Naive thymus-derived CD4-positive, alpha-beta T cell (primary cell): ENCODE results near the gene CRYBA2. TPM values are rescaled to one million over a fixed set of nuclear protein-coding genes. Genes with fewer than 3 reads are reported as not detected.

Experiments used
- ATAC-seq: fragments of 150-1000 bp; cut with Tn5 transposase; 2 replicates; pipeline ENCODE4 v1.10.0; 2021; ENCODE audit warnings: mild to moderate bottlenecking, moderate library complexity
- CTCF ChIA-PET: fragments of 350-600 bp; sonication (Branson Sonifier 250); formaldehyde crosslinking; loops from one replicate; lab custom pipeline; 2021; ENCODE audit warnings: antibody characterized with exemption; lab: Charles Lee
- POLR2A ChIA-PET: fragments of 350-600 bp; sonication (Branson Sonifier 250); formaldehyde crosslinking; loops from one replicate; lab custom pipeline; 2021; ENCODE audit warnings: antibody characterized with exemption, inconsistent platforms; lab: Charles Lee
- DNase-seq, 9 donors: peaks; one replicate each; pipeline versions ENCODE4 v3.0.0 to v3.0.0-alpha.2; 2020 to 2022; ENCODE audit warnings: mixed read lengths in 1 of 9
- H3K27ac ChIP-seq: one replicate; pipeline ENCODE4 v1.7.0; 2013; ENCODE audit warnings: mild to moderate bottlenecking, low read depth, low read length, moderate library complexity
- H3K27me3 ChIP-seq, 2 donors: one replicate each; pipeline ENCODE4 v1.7.0; 2013; ENCODE audit warnings: low read length in 2 of 2, mild to moderate bottlenecking in 2 of 2, moderate library complexity in 2 of 2; ENCODE audit not compliant: control insufficient read depth in 2 of 2, insufficient read depth in 2 of 2
- H3K36me3 ChIP-seq, 3 experiments: 1 replicate in 2 of 3; 2 replicates in 1 of 3; pipeline ENCODE4 v1.7.0; 2013; ENCODE audit warnings: low read length in 3 of 3, mild to moderate bottlenecking in 3 of 3, moderate library complexity in 1 of 3; ENCODE audit not compliant: insufficient read depth in 3 of 3, control insufficient read depth in 2 of 3
- H3K4me1 ChIP-seq, 2 donors: one replicate each; pipeline ENCODE4 v1.7.0; 2013; ENCODE audit warnings: low read length in 2 of 2, mild to moderate bottlenecking in 2 of 2, moderate library complexity in 1 of 2; ENCODE audit not compliant: control insufficient read depth in 2 of 2, insufficient read depth in 2 of 2
- H3K4me3 ChIP-seq: 2 replicates; pipeline ENCODE4 v1.7.0; 2013; ENCODE audit warnings: mild to moderate bottlenecking, low read length
- H3K9me3 ChIP-seq, 3 experiments: 1 replicate in 2 of 3; 2 replicates in 1 of 3; pipeline ENCODE4 v1.7.0; 2013; ENCODE audit warnings: low read length in 3 of 3; ENCODE audit not compliant: control insufficient read depth in 2 of 3
- H3K27ac Mint-ChIP-seq, 9 donors: one replicate each; pipeline ENCODE4 v1.8.0; 2020 to 2022; ENCODE audit warnings: mixed read lengths in 9 of 9, mild to moderate bottlenecking in 8 of 9, moderate library complexity in 5 of 9, inconsistent platforms in 2 of 9
- H3K27me3 Mint-ChIP-seq, 5 donors: one replicate each; pipeline ENCODE4 v1.8.0; 2021 to 2022; ENCODE audit warnings: mixed read lengths in 5 of 5, mild to moderate bottlenecking in 1 of 5
- H3K36me3 Mint-ChIP-seq, 5 donors: one replicate each; pipeline ENCODE4 v1.8.0; 2020 to 2022; ENCODE audit warnings: mixed read lengths in 5 of 5, mild to moderate bottlenecking in 3 of 5, inconsistent platforms in 1 of 5
- H3K4me1 Mint-ChIP-seq, 7 donors: one replicate each; pipeline ENCODE4 v1.8.0; 2020 to 2022; ENCODE audit warnings: mixed read lengths in 7 of 7, mild to moderate bottlenecking in 3 of 7, inconsistent platforms in 1 of 7
- H3K4me3 Mint-ChIP-seq, 10 donors: one replicate each; pipeline ENCODE4 v1.8.0; 2020 to 2022; ENCODE audit warnings: mild to moderate bottlenecking in 10 of 10, mixed read lengths in 10 of 10, moderate library complexity in 6 of 10, inconsistent platforms in 2 of 10
- H3K9me3 Mint-ChIP-seq, 11 donors: one replicate each; pipeline ENCODE4 v1.8.0; 2020 to 2022; ENCODE audit warnings: mixed read lengths in 11 of 11, mild to moderate bottlenecking in 4 of 11, inconsistent platforms in 1 of 11, moderate library complexity in 1 of 11
- intact Hi-C, 2 donors: fragments of 100-400 bp; cut with micrococcal nuclease; formaldehyde crosslinking; loops; one replicate each; pipeline ENCODE4 v1.15.1; 2023
- polyA plus RNA-seq, 2 donors: library from polyadenylated mRNA; unstranded; fragments of 300-500 nt; fragmentation: Illumina TruSeq; gene quantifications; one replicate each; pipeline ENCODE4 v1.2.3, GENCODE V29; 2021
- total RNA-seq, 6 experiments: library from RNA in 5 of 6; stranded (reverse) in 5 of 6; gene quantifications; 1 replicate in 5 of 6; 2 replicates in 1 of 6; pipeline ENCODE4 v1.2.3 and lab custom pipeline; 2021 to 2026

The CRYBA2 gene
- total and polyA plus RNA-seq, 7 experiments from 2014 or later, result not detected

DNA sequence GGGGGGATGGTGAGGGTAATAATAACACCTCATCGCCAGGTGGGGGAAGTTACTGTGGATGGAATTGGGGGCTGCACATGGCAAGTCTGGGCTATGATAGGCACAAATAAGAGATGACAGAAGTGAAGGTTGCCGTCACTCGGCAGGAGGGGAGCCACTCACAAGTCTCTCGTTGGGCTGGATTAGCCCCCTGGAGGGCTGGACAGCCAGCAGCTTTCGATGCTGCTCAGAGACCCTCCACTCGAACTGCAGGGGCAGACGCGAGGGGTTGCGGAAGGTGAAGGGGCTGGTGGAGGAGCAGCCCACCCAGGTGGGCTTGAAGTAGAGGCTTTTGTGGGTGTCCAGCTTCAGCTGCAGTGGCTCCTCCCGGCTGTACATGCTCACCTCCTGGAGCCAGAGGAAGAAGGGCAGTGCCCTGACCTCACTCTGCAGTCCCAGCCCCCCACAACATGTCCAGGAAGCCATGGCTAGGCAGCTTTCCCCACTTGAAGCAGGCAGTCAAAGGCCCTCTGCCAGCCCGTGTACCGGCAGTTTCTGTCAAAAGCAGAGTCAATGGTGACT, 29.9 kb upstream of the CRYBA2 start:
- ChIA-PET POLR2A (no interaction called here), CTCF (no interaction called here)
- H3K4me3 ChIP-seq, result no peak overlapping the region
- Mint-ChIP-seq H3K27ac (no peak overlapping the region), H3K9me3 (no peaks in the 10 kb centered on the region), H3K36me3 (no peaks in the 10 kb centered on the region), H3K4me1 (no peaks in the 10 kb centered on the region), H3K4me3 (no peak overlapping the region), H3K27me3 (peaks cover 0 to 11% (median 1%) of the 10 kb centered on the region in 5 donors)
- no peak overlapping the region for H3K27ac ChIP-seq
- no peaks in the 10 kb centered on the region for H3K36me3 ChIP-seq
- ATAC-seq, result no peak
- no peaks in the 10 kb centered on the region for H3K9me3 ChIP-seq
- no peaks in the 10 kb centered on the region for H3K27me3 ChIP-seq
- intact Hi-C loops, result no loop called here
- DNase-seq, result no peak
- H3K4me1 ChIP-seq, result no peaks in the 10 kb centered on the region

DNA sequence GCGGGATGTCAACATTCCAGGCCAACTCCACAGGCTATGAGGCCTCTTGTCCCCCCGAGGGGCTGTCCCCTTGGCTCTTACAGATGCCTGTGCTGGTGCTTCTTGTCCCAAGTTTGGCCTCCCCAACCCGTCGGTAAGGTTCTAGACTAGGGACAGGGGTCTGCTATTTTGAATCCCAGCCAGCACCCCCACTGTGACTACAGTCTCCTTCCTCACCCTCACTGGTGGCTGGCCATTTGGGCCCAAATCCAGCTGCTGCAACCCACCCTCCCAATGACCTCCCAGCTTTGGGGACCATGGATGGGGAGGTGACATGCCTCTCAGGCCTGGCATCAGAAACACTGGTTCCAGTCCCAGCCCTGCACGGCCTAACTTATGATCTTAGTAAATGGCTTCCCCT, 29.4 kb upstream of the CRYBA2 start:
- peaks cover 0 to 11% (median 1%) of the 10 kb centered on the region in 5 donors for H3K27me3 Mint-ChIP-seq
- H3K36me3 ChIP-seq, result no peaks in the 10 kb centered on the region
- no peak for DNase-seq
- no peak overlapping the region for H3K27ac Mint-ChIP-seq
- H3K27ac ChIP-seq, result no peak overlapping the region
- no peaks in the 10 kb centered on the region for H3K36me3 Mint-ChIP-seq
- H3K9me3 Mint-ChIP-seq, result no peaks in the 10 kb centered on the region
- no peaks in the 10 kb centered on the region for H3K9me3 ChIP-seq
- ChIA-PET CTCF (no interaction called here), POLR2A (no interaction called here)
- no peak for ATAC-seq
- intact Hi-C loops, result no loop called here
- no peaks in the 10 kb centered on the region for H3K27me3 ChIP-seq
- H3K4me1 Mint-ChIP-seq, result no peaks in the 10 kb centered on the region
- no peak overlapping the region for H3K4me3 ChIP-seq
- H3K4me1 ChIP-seq, result no peaks in the 10 kb centered on the region
- H3K4me3 Mint-ChIP-seq, result no peak overlapping the region

DNA sequence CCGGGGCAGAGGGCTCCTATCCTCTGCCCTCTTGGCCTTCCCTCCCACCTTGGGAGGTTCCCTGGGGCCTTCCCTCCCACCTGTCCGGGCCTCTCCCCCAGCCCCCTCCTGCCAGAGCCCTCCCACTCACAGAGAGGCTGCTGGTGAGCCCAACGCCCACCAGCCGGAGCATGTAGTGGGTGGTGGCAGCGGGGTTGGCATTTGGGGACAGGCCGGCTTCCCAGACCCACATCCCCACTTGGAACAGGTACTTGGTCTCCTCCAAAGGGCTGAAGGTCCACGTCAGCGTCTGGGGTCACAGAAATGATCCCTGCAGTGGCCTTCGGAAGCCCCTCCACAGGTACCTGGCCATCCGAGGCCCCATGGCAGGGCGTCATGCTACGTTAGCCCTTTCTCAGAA, 28.8 kb upstream of the CRYBA2 start:
- H3K27ac Mint-ChIP-seq, result no peak overlapping the region
- peaks cover 0 to 11% (median 1%) of the 10 kb centered on the region in 5 donors for H3K27me3 Mint-ChIP-seq
- DNase-seq, result no peak
- no peaks in the 10 kb centered on the region for H3K4me1 ChIP-seq
- intact Hi-C loops, result no loop called here
- CTCF ChIA-PET, result no interaction called here
- no peak overlapping the region for H3K4me3 ChIP-seq
- no peaks in the 10 kb centered on the region for H3K36me3 Mint-ChIP-seq
- ATAC-seq, result no peak
- no peaks in the 10 kb centered on the region for H3K9me3 ChIP-seq
- H3K27ac ChIP-seq, result no peak overlapping the region
- H3K4me1 Mint-ChIP-seq, result no peaks in the 10 kb centered on the region
- H3K27me3 ChIP-seq, result no peaks in the 10 kb centered on the region
- H3K36me3 ChIP-seq, result no peaks in the 10 kb centered on the region
- POLR2A ChIA-PET, result no interaction called here
- no peaks in the 10 kb centered on the region for H3K9me3 Mint-ChIP-seq
- no peak overlapping the region for H3K4me3 Mint-ChIP-seq

DNA sequence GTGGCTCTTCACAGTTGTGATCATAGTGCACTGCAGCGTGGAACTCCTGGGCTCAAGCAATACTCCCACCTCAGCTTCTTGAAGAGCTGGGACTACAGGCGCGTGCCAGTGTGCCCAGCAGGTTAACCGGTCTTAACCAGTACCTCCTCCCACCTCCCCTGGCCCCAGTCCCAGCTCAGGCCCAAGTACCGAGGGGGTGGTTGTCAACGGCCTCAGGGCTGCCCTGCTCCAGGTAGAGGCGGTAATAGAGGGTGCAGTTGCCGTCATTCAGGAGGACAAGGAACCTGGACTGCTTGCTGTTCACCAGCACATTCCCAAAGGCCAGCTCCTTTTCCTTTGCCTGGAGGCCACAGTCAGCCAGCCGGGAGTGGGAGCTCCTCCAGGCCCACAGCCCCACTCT, 28.4 kb upstream of the CRYBA2 start:
- H3K4me3 ChIP-seq, result no peak overlapping the region
- Mint-ChIP-seq H3K4me1 (no peaks in the 10 kb centered on the region), H3K36me3 (no peaks in the 10 kb centered on the region), H3K27ac (peak overlapping the region in 1 of 9 donors; percentile 25), H3K27me3 (peaks cover 0 to 15% (median 1%) of the 10 kb centered on the region in 5 donors), H3K4me3 (no peak overlapping the region), H3K9me3 (peaks cover 0 to 2% (median 0%) of the 10 kb centered on the region in 11 donors)
- ChIA-PET POLR2A (no interaction called here), CTCF (no interaction called here)
- DNase-seq (no peak), ATAC-seq (no peak)
- H3K4me1 ChIP-seq, result no peaks in the 10 kb centered on the region
- intact Hi-C loops, result no loop called here
- no peaks in the 10 kb centered on the region for H3K27me3 ChIP-seq
- H3K27ac ChIP-seq, result no peak overlapping the region
- no peaks in the 10 kb centered on the region for H3K36me3 ChIP-seq
- H3K9me3 ChIP-seq, result no peaks in the 10 kb centered on the region

DNA sequence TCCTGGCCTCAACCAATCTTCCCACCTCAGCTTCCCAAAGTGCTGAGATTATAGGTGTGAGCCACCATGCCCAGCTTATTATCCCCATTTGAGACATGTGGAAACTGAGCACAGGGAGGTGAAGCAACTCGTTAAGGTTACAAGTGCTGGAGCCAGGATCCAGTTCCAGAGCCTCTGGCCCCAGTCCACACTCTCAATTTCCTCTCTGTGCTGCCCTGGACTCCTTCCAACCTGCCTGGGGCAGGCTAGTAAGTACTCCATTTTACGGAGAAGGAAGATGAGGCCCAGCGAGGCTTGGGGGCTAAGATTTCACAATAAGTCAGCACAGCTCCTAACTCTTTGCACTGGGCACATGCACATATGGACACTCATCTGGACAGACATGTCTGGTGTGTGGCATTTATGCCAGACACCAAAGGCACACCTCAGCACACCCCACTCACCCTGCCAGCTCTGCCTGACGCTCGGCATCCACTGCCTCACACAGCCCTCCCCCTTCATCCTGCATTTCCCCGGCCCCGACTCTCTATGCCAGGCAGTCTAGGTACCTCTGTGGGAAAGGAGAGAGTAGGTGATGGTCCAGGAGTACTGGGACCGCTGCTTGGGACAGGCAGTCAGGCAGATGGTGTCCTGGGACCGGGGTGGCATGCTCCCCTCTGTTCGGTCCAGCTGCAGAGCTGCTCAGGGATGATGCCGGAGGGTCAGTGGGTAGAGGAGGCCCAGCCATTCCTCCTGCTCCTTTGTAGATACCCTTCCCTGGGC, 27.6 kb upstream of the CRYBA2 start:
- Histone ChIP-seq H3K27ac (no peak overlapping the region), H3K4me1 (no peaks in the 10 kb centered on the region), H3K9me3 (no peaks in the 10 kb centered on the region), H3K36me3 (no peaks in the 10 kb centered on the region), H3K4me3 (no peak overlapping the region), H3K27me3 (no peaks in the 10 kb centered on the region)
- H3K4me3 Mint-ChIP-seq, result no peak overlapping the region
- H3K27me3 Mint-ChIP-seq, result peaks cover 0 to 17% (median 1%) of the 10 kb centered on the region in 5 donors
- DNase-seq (no peak), ATAC-seq (no peak)
- intact Hi-C loops, result no loop called here
- H3K4me1 Mint-ChIP-seq, result no peaks in the 10 kb centered on the region
- ChIA-PET POLR2A (no interaction called here), CTCF (no interaction called here)
- H3K9me3 Mint-ChIP-seq, result peaks cover 0 to 3% (median 0%) of the 10 kb centered on the region in 11 donors
- no peaks in the 10 kb centered on the region for H3K36me3 Mint-ChIP-seq
- H3K27ac Mint-ChIP-seq, result no peak overlapping the region

DNA sequence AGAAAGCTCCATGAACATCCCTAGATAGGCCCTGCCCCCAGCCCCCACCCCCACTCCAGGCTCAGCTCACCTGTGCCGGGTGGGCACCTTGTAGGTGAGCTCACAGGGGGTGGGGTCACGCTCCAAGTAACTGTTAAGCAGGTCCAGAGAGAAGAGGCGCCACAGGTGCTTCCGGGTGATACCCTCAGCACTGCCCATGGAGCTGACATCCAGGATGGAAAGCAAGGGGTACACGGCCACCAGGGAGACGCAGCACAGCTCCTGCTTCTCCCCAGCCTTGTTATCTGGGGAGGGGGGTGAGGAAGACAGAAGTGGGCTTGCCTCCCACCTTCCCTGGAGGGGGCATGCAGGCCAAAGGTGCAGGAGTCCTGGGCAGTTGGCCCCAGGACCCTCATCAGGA, 26.2 kb upstream of the CRYBA2 start:
- intact Hi-C loops, result no loop called here
- Histone ChIP-seq H3K4me3 (no peak overlapping the region), H3K27me3 (no peaks in the 10 kb centered on the region), H3K36me3 (no peaks in the 10 kb centered on the region), H3K9me3 (no peaks in the 10 kb centered on the region), H3K4me1 (no peaks in the 10 kb centered on the region), H3K27ac (no peak overlapping the region)
- ChIA-PET POLR2A (no interaction called here), CTCF (no interaction called here)
- ATAC-seq (no peak), DNase-seq (no peak)
- no peaks in the 10 kb centered on the region for H3K4me1 Mint-ChIP-seq
- H3K27ac Mint-ChIP-seq, result no peak overlapping the region
- no peak overlapping the region for H3K4me3 Mint-ChIP-seq
- H3K36me3 Mint-ChIP-seq, result no peaks in the 10 kb centered on the region
- peaks cover 0 to 3% (median 0%) of the 10 kb centered on the region in 11 donors for H3K9me3 Mint-ChIP-seq
- peaks cover 1 to 17% (median 8%) of the 10 kb centered on the region in 5 donors for H3K27me3 Mint-ChIP-seq

DNA sequence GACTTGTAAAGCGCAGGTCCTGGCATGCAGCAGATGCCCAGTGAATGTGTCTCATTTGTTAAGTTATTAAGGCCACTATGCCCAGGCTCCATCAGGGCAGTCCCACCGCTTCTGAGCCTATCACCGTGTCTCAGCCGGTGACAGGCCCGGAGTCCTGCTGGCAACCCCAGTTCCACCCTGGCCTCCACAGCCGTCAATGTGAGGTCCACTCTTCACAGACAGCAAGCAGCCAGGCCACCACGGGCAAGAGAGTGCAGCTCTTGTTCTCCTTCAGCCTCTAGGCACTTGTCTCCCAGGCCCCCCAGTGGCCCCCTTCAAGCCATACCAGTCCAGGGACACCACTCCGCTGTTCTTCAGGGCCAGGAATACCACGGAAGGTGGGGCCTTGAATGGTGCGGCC, 25.5 kb upstream of the CRYBA2 start:
- Histone ChIP-seq H3K4me3 (no peak overlapping the region), H3K4me1 (no peaks in the 10 kb centered on the region), H3K27me3 (no peaks in the 10 kb centered on the region), H3K27ac (no peak overlapping the region), H3K9me3 (no peaks in the 10 kb centered on the region), H3K36me3 (no peaks in the 10 kb centered on the region)
- DNase-seq (no peak), ATAC-seq (no peak)
- POLR2A ChIA-PET, result no interaction called here
- Mint-ChIP-seq H3K36me3 (no peaks in the 10 kb centered on the region), H3K27me3 (peaks cover 1 to 25% (median 15%) of the 10 kb centered on the region in 5 donors), H3K9me3 (peaks cover 0 to 3% (median 0%) of the 10 kb centered on the region in 11 donors), H3K4me1 (no peaks in the 10 kb centered on the region), H3K27ac (no peak overlapping the region), H3K4me3 (no peak overlapping the region)
- intact Hi-C loops, result no loop called here
- CTCF ChIA-PET, result interaction anchor here (0.5 kb wide), 1 partner anchor 61 kb away, joined by 3 read pairs; no protein-coding TSS in a partner anchor
